ENCODE measurements around the gene COL9A1.

The COL9A1 gene

GRCh38 chr6:70183538-70183937 lies 119.3 kb downstream of the COL9A1 start:
- no peaks in the 10 kb centered on the region for H3K9me2 ChIP-seq (replicated peaks; ENCODE audit: insufficient read depth, low read length)
- H3K9me3 ChIP-seq (ENCODE audit: insufficient read depth, low read length): no peaks in the 10 kb centered on the region
- H3K4me2 ChIP-seq (ENCODE audit: low read depth, low read length, poor library complexity, severe bottlenecking): no peak overlapping the region
- no peak overlapping the region for H3K27ac ChIP-seq (ENCODE audit: low read depth, low read length)
- H3K27me3 ChIP-seq (ENCODE audit: low read length): no peaks in the 10 kb centered on the region
- H3K79me2 ChIP-seq (ENCODE audit: insufficient read depth, low read length): no peaks in the 10 kb centered on the region
- H3K4me3 ChIP-seq (ENCODE audit: insufficient read depth, low read length, poor library complexity, severe bottlenecking): no peak overlapping the region
- H2AFZ ChIP-seq (ENCODE audit: low read depth, low read length, severe bottlenecking): no peak overlapping the region
- TF ChIP-seq CTCF (IDR thresholded peaks at IDR 0.05; ENCODE audit: insufficient read depth, low read length, poor library complexity, severe bottlenecking) (no peak), EZH2phosphoT487 (conservative IDR thresholded peaks at IDR 0.05; ENCODE audit: low read length) (no peak)
- H3F3A ChIP-seq (ENCODE audit: insufficient read depth): no peaks in the 10 kb centered on the region
- H4K20me1 ChIP-seq (ENCODE audit: low read depth, low read length): no peaks in the 10 kb centered on the region
- no peak overlapping the region for H3K9ac ChIP-seq (ENCODE audit: low read length)
- H3K36me3 ChIP-seq (ENCODE audit: low read length): no peaks in the 10 kb centered on the region

- H3K27me3 ChIP-seq (ENCODE audit: low read length): no peaks in the 10 kb centered on the region
- H3K36me3 ChIP-seq (ENCODE audit: low read length): no peaks in the 10 kb centered on the region
- no peaks in the 10 kb centered on the region for H4K20me1 ChIP-seq (ENCODE audit: low read depth, low read length)
- no peak overlapping the region for H3K9ac ChIP-seq (ENCODE audit: low read length)
- H3K79me2 ChIP-seq (ENCODE audit: insufficient read depth, low read length): no peaks in the 10 kb centered on the region
- H2AFZ ChIP-seq (ENCODE audit: low read depth, low read length, severe bottlenecking): no peak overlapping the region
- H3K4me2 ChIP-seq (ENCODE audit: low read depth, low read length, poor library complexity, severe bottlenecking): no peak overlapping the region
- H3F3A ChIP-seq (ENCODE audit: insufficient read depth): no peaks in the 10 kb centered on the region
- no peak overlapping the region for H3K4me3 ChIP-seq (ENCODE audit: insufficient read depth, low read length, poor library complexity, severe bottlenecking)
- no peaks in the 10 kb centered on the region for H3K9me2 ChIP-seq (replicated peaks; ENCODE audit: insufficient read depth, low read length)
- no peak overlapping the region for H3K27ac ChIP-seq (ENCODE audit: low read depth, low read length)
- TF ChIP-seq CTCF (IDR thresholded peaks at IDR 0.05; ENCODE audit: insufficient read depth, low read length, poor library complexity, severe bottlenecking): no peak
- no peaks in the 10 kb centered on the region for H3K9me3 ChIP-seq (ENCODE audit: insufficient read depth, low read length)
Observed at GRCh38 chr6:70180901-70181599, 121.8 kb downstream of the COL9A1 start.

- H3F3A ChIP-seq (ENCODE audit: insufficient read depth): no peaks in the 10 kb centered on the region
- no peak overlapping the region for H2AFZ ChIP-seq (ENCODE audit: low read depth, low read length, severe bottlenecking)
- H3K27me3 ChIP-seq (ENCODE audit: low read length): no peaks in the 10 kb centered on the region
- H3K4me3 ChIP-seq (ENCODE audit: insufficient read depth, low read length, poor library complexity, severe bottlenecking): no peak overlapping the region
- H3K9me3 ChIP-seq (ENCODE audit: insufficient read depth, low read length): no peaks in the 10 kb centered on the region
- H3K4me2 ChIP-seq (ENCODE audit: low read depth, low read length, poor library complexity, severe bottlenecking): no peak overlapping the region
- no peak for TF ChIP-seq EZH2phosphoT487 (conservative IDR thresholded peaks at IDR 0.05; ENCODE audit: low read length)
- TF ChIP-seq CTCF (IDR thresholded peaks at IDR 0.05; ENCODE audit: insufficient read depth, low read length, poor library complexity, severe bottlenecking): no peak
- H3K27ac ChIP-seq (ENCODE audit: low read depth, low read length): no peak overlapping the region
- no peaks in the 10 kb centered on the region for H4K20me1 ChIP-seq (ENCODE audit: low read depth, low read length)
- H3K9ac ChIP-seq (ENCODE audit: low read length): no peak overlapping the region
- H3K79me2 ChIP-seq (ENCODE audit: insufficient read depth, low read length): no peaks in the 10 kb centered on the region
- H3K9me2 ChIP-seq (replicated peaks; ENCODE audit: insufficient read depth, low read length): no peaks in the 10 kb centered on the region
- no peaks in the 10 kb centered on the region for H3K36me3 ChIP-seq (ENCODE audit: low read length)
Observed at GRCh38 chr6:70180183-70180900, 122.5 kb downstream of the COL9A1 start.
